Measurements from ENCODE around the gene GALNT4. TPM values are rescaled to one million over a fixed set of nuclear protein-coding genes. Genes with fewer than 3 reads are reported as not detected.

Gene GALNT4
- total and polyA plus RNA-seq, 11 donors = 1.4 to 5.4 (median 2.3) TPM

GRCh38 chr12:89568484-89568883 is 43.9 kb upstream of the GALNT4 start:
- Histone ChIP-seq H3K9me3 (no peaks in the 10 kb centered on the region), H3K4me1 (no peaks in the 10 kb centered on the region), H3K36me3 (no peaks in the 10 kb centered on the region), H3K27me3 (no peaks in the 10 kb centered on the region), H3K4me3 (no peak overlapping the region), H3K27ac (no peak overlapping the region)
- ATAC-seq = no peak
- TF ChIP-seq CTCF (IDR thresholded peaks at IDR 0.05) (no peak), POLR2A (IDR thresholded peaks at IDR 0.05) (no peak)
- 89 to 93% (median 91%) methylated on average over 5 of the region's 5 CpGs for WGBS, 4 donors
- no peak for DNase-seq
- intact Hi-C loops (cut with DNase I) = no loop called here

- Histone ChIP-seq H3K27ac (no peak overlapping the region), H3K36me3 (no peaks in the 10 kb centered on the region), H3K9me3 (no peaks in the 10 kb centered on the region), H3K4me1 (no peaks in the 10 kb centered on the region), H3K4me3 (no peak overlapping the region), H3K27me3 (no peaks in the 10 kb centered on the region)
- intact Hi-C loops (cut with DNase I) = no loop called here
- 94 to 98% (median 96%) methylated on average over 3 of the region's 3 CpGs for WGBS, 4 donors
- ATAC-seq = no peak
- DNase-seq = no peak
- TF ChIP-seq POLR2A (IDR thresholded peaks at IDR 0.05) = no peak
- no peak for TF ChIP-seq CTCF (IDR thresholded peaks at IDR 0.05)
Observed at GRCh38 chr12:89567691-89568239, 43.2 kb upstream of the GALNT4 start.

- Histone ChIP-seq H3K9me3 (no peaks in the 10 kb centered on the region), H3K27me3 (no peaks in the 10 kb centered on the region), H3K4me1 (no peaks in the 10 kb centered on the region), H3K27ac (no peak overlapping the region), H3K4me3 (no peak overlapping the region), H3K36me3 (no peaks in the 10 kb centered on the region)
- ATAC-seq = no peak
- DNase-seq = no peak
- TF ChIP-seq CTCF (IDR thresholded peaks at IDR 0.05) = no peak
- TF ChIP-seq POLR2A (IDR thresholded peaks at IDR 0.05) = no peak
- intact Hi-C loops (cut with DNase I) = no loop called here
Observed at GRCh38 chr12:89566615-89567014, 42.0 kb upstream of the GALNT4 start.

- Histone ChIP-seq H3K36me3 (no peaks in the 10 kb centered on the region), H3K27me3 (no peaks in the 10 kb centered on the region), H3K9me3 (no peaks in the 10 kb centered on the region), H3K4me1 (no peaks in the 10 kb centered on the region), H3K4me3 (no peak overlapping the region), H3K27ac (no peak overlapping the region)
- DNase-seq (no peak), ATAC-seq (no peak)
- intact Hi-C loops (cut with DNase I) = no loop called here
- no peak for TF ChIP-seq POLR2A (IDR thresholded peaks at IDR 0.05)
- TF ChIP-seq CTCF (IDR thresholded peaks at IDR 0.05) = no peak
Observed at GRCh38 chr12:89565002-89565401, 40.4 kb upstream of the GALNT4 start.

Measured in heart left ventricle (tissue), 16 donors.